Uterus (tissue), 4 donors: ENCODE measurements around the gene PGAM2. TPM values are rescaled to one million over a fixed set of nuclear protein-coding genes. Genes with fewer than 3 reads are reported as not detected.

ENCODE experiments used
- DNase-seq, 2 donors: peaks; one replicate each; pipeline ENCODE4 v3.0.0-alpha.2; 2019 to 2020
- H3K27ac ChIP-seq, 2 donors: fragments of 200-600 bp; sonication (generic); 1 replicate in 1 of 2; 2 replicates in 1 of 2; pipeline ENCODE4 v1.5.1; 2016 to 2018
- H3K27me3 ChIP-seq, 2 donors: fragments of 200-600 bp; sonication (generic); one replicate each; pipeline ENCODE4 v1.5.1; 2018 to 2019; ENCODE audit warnings: control low read depth in 1 of 2
- H3K36me3 ChIP-seq, 2 donors: fragments of 200-600 bp; sonication (generic); one replicate each; pipeline ENCODE4 v1.5.1; 2019; ENCODE audit warnings: control low read depth in 1 of 2
- H3K4me1 ChIP-seq, 2 donors: fragments of 200-600 bp; sonication (generic); one replicate each; pipeline ENCODE4 v1.5.1; 2018 to 2019; ENCODE audit warnings: control low read depth in 1 of 2
- H3K4me3 ChIP-seq, 2 donors: fragments of 200-600 bp; sonication (generic); 1 replicate in 1 of 2; 2 replicates in 1 of 2; pipeline ENCODE4 v1.5.1; 2018 to 2019; ENCODE audit warnings: mild to moderate bottlenecking in 1 of 2
- H3K9me3 ChIP-seq, 2 donors: fragments of 200-600 bp; sonication (generic); one replicate each; pipeline ENCODE4 v1.5.1; 2019; ENCODE audit warnings: control low read depth in 1 of 2
- POLR2A ChIP-seq, 2 donors: fragments of 450-650 bp; IDR thresholded peaks; one replicate each; pipeline ENCODE4 v1.6.1; 2016; ENCODE audit warnings: antibody characterized with exemption in 2 of 2, mild to moderate bottlenecking in 1 of 2, moderate library complexity in 1 of 2
- intact Hi-C: fragments of 100-400 bp; cut with DNase I; formaldehyde crosslinking; loops from one replicate; pipeline ENCODE4 v1.15.1; 2023; ENCODE audit warnings: low total_unique reads
- total RNA-seq, 4 donors: library from RNA; depleted of rRNA in 3 of 4; stranded (reverse); fragments of >200 nt in 3 of 4; gene quantifications; one replicate each; pipeline versions ENCODE4 v1.1.0 to v1.2.4, GENCODE V29; 2014 to 2023
- TF ChIP-seq, protein P1 (sequence below), 4 experiments: fragments of 200-600 bp in 2 of 4; fragments of 450-650 bp in 2 of 4; sonication (generic) in 2 of 4; IDR thresholded peaks; one replicate each; pipeline ENCODE4 v1.5.1; 2016 to 2019; ENCODE audit warnings: antibody characterized with exemption in 4 of 4, mild to moderate bottlenecking in 2 of 4, moderate library complexity in 1 of 4
- donor health status: DM: yes; HTN: yes; CAD: no.

Gene PGAM2
- total RNA-seq, 4 donors from 2014 or later, result 0.76 to 1.4 TPM; not detected in 2

DNA sequence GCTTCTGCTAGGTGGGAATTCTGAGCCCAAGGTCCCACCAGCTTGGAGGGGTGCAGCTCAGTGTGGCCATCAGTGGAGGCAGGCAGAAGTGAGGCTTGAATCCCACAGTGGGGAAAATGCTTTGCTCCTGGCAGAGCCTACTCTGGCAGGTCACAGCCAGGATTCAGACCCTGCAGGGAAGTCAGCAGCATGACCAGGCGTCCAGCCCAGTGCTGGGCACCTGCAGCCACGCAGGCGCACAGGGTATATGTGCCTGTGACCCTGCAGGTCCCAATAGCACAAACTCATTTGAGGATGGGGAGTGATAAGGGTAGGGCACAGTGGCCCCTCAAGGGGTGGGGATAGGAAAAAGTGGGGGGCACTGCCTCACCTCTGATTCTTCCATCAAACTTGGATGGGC, 30.4 kb upstream of the PGAM2 start:
- intact Hi-C loops, result no loop called here
- H3K9me3 ChIP-seq, result no peaks in the 10 kb centered on the region
- H3K27me3 ChIP-seq, result no peaks in the 10 kb centered on the region
- no peak overlapping the region for H3K4me3 ChIP-seq
- TF ChIP-seq, protein P1, sequence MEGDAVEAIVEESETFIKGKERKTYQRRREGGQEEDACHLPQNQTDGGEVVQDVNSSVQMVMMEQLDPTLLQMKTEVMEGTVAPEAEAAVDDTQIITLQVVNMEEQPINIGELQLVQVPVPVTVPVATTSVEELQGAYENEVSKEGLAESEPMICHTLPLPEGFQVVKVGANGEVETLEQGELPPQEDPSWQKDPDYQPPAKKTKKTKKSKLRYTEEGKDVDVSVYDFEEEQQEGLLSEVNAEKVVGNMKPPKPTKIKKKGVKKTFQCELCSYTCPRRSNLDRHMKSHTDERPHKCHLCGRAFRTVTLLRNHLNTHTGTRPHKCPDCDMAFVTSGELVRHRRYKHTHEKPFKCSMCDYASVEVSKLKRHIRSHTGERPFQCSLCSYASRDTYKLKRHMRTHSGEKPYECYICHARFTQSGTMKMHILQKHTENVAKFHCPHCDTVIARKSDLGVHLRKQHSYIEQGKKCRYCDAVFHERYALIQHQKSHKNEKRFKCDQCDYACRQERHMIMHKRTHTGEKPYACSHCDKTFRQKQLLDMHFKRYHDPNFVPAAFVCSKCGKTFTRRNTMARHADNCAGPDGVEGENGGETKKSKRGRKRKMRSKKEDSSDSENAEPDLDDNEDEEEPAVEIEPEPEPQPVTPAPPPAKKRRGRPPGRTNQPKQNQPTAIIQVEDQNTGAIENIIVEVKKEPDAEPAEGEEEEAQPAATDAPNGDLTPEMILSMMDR (IDR thresholded peaks at IDR 0.05), result no peak
- TF ChIP-seq POLR2A (IDR thresholded peaks at IDR 0.05), result no peak
- no peak for DNase-seq
- no peaks in the 10 kb centered on the region for H3K36me3 ChIP-seq
- peak overlapping the region in 1 of 2 donors; percentile 58 for H3K27ac ChIP-seq
- H3K4me1 ChIP-seq, result no peaks in the 10 kb centered on the region

DNA sequence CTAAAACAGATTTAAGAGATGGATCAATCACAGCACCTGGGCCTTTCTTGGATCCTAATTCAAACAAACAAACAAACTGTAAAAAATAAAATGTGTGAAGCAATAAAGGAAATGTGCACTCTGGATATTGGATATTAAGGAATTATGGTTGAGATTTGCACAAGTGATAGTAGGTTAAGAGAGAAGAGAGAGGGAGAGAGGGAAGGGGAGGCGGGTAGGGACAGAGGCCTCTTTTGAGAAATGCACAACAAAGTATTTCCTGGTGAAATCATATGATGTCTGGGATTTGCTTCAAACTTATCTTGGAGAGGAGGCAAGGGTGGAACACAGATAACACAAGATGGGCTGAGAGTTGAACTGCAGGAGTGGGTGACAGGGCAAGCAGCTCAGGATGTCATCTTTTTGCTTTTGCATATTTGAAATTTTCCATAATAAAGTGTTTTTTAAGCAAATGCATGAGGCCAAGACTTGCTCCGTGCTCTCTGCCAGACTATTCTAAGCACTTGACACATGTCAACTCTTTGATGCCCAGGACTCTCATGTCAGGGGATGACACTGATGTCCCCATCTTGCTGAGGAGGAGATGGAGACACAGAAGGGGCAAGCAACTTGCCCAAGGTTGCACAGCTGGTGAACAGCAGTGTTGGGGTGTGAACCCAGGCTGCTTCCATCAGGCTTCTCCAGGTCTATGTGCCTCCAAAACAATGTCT, 29.7 kb upstream of the PGAM2 start:
- no peak for DNase-seq
- H3K9me3 ChIP-seq, result no peaks in the 10 kb centered on the region
- H3K27ac ChIP-seq, result peak overlapping the region; percentile 46 to 58
- H3K4me3 ChIP-seq, result no peak overlapping the region
- intact Hi-C loops, result no loop called here
- no peaks in the 10 kb centered on the region for H3K27me3 ChIP-seq
- H3K36me3 ChIP-seq, result no peaks in the 10 kb centered on the region
- TF ChIP-seq POLR2A (IDR thresholded peaks at IDR 0.05), result no peak
- TF ChIP-seq, protein P1 (IDR thresholded peaks at IDR 0.05), result no peak
- no peaks in the 10 kb centered on the region for H3K4me1 ChIP-seq

DNA sequence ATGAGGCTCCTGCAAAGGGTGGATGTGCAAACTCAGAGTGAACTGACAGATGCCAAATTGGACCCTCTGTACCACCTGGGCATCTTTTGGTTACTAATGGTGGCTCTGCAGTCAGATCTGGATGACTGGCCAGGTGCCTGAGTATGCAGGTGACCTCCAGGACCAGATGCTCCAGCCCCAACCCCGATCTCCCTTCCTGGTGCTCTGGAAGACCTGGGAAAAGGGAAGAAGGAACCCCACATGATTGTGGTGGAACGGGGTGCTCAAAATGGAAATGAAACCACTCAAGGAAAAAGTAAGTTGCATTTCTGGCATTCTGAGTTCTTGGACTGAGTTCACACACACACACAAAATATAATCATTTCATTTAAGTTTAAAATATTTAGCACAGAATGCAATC, 29.0 kb upstream of the PGAM2 start:
- TF ChIP-seq, protein P1 (IDR thresholded peaks at IDR 0.05), result no peak
- TF ChIP-seq POLR2A (IDR thresholded peaks at IDR 0.05), result no peak
- no peaks in the 10 kb centered on the region for H3K4me1 ChIP-seq
- peak overlapping the region; percentile 46 to 58 for H3K27ac ChIP-seq
- H3K36me3 ChIP-seq, result no peaks in the 10 kb centered on the region
- no peaks in the 10 kb centered on the region for H3K9me3 ChIP-seq
- DNase-seq, result no peak
- H3K27me3 ChIP-seq, result no peaks in the 10 kb centered on the region
- intact Hi-C loops, result no loop called here
- H3K4me3 ChIP-seq, result no peak overlapping the region

DNA sequence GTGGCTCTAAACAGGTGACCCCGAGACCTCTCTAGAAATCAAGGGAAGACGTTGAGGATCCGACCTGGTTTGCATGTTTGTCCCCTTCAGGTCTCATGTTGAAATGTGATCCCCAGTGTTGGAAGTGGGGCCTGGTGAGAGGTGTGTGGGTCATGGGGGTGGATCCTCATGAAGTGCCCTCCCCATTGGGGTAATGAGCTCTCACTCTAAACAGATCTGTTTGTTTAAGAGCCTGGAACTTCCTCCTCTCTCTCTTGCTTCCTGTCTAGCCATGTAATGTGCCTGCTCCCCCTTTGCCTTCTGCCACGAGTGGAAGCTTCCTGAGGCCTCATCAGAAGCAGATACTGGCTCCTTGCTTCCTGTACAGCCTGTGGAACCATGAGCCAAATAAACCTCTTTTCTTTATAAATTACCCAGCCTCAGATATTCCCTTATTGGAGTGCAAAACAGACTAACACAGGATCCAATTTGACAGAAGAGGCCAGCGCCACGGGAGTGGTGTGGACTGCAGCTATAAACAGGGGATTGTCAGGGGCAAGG, 27.8 kb upstream of the PGAM2 start:
- Histone ChIP-seq H3K27ac (no peak overlapping the region), H3K4me1 (peaks cover 0 to 5% of the 10 kb centered on the region in 2 donors), H3K4me3 (no peak overlapping the region), H3K27me3 (no peaks in the 10 kb centered on the region), H3K9me3 (no peaks in the 10 kb centered on the region), H3K36me3 (no peaks in the 10 kb centered on the region)
- no peak for DNase-seq
- intact Hi-C loops, result no loop called here
- TF ChIP-seq, protein P1 (IDR thresholded peaks at IDR 0.05), result no peak
- no peak for TF ChIP-seq POLR2A (IDR thresholded peaks at IDR 0.05)
